Lower leg skin (tissue), 3 donors: ENCODE measurements around the gene RNF19B.

Source experiments
- CTCF ChIP-seq, 3 donors: fragments of 450-650 bp; IDR thresholded peaks; one replicate each; pipeline ENCODE4 v1.5.1; 2016; ENCODE audit warnings: antibody characterized with exemption in 3 of 3, mild to moderate bottlenecking in 3 of 3, moderate library complexity in 2 of 3
- POLR2A ChIP-seq, 2 donors: fragments of 450-650 bp; IDR thresholded peaks; one replicate each; pipeline ENCODE4 v1.6.1; 2016 to 2017; ENCODE audit warnings: antibody characterized with exemption in 2 of 2, mild to moderate bottlenecking in 1 of 2, moderate library complexity in 1 of 2

GRCh38 chr1:33010932-33011731 is 46.5 kb upstream of the RNF19B start:
- TF ChIP-seq POLR2A (IDR thresholded peaks at IDR 0.05) = no peak
- no peak for TF ChIP-seq CTCF (IDR thresholded peaks at IDR 0.05)
